ENCODE data around the gene RPL22. TPM values are rescaled to one million over a fixed set of nuclear protein-coding genes. Genes with fewer than 3 reads are reported as not detected.

The RPL22 gene
- polyA plus RNA-seq, 1 donor (not counting 4 experiments of a cell fraction or from before 2014, with no cell fraction given): 421 TPM

- no peaks in the 10 kb centered on the region for H3K36me3 ChIP-seq (ENCODE audit: control insufficient read depth in 2 of 2, extremely low read depth in 1 of 2, insufficient read depth in 2 of 2, low read length in 2 of 2)
- FAIRE-seq: no peak
- dilution Hi-C loops (cut with MboI; ENCODE audit: extremely low pct_ligation_motif_present, low sequenced_read_pairs): no loop called here
- H3K27ac ChIP-seq (ENCODE audit: control insufficient read depth, insufficient read depth, low read length): no peak overlapping the region
- no peak overlapping the region for H2AFZ ChIP-seq (ENCODE audit: control insufficient read depth, low read length)
- H3K79me2 ChIP-seq (ENCODE audit: control insufficient read depth, insufficient read depth, low read length): no peaks in the 10 kb centered on the region
- H3K27me3 ChIP-seq (ENCODE audit: control insufficient read depth, extremely low read depth, insufficient read depth, low read length): peaks cover 3% of the 10 kb centered on the region
- no peak for TF ChIP-seq EZH2 (IDR thresholded peaks at IDR 0.05; ENCODE audit: low read length)
- TF ChIP-seq, protein P1, sequence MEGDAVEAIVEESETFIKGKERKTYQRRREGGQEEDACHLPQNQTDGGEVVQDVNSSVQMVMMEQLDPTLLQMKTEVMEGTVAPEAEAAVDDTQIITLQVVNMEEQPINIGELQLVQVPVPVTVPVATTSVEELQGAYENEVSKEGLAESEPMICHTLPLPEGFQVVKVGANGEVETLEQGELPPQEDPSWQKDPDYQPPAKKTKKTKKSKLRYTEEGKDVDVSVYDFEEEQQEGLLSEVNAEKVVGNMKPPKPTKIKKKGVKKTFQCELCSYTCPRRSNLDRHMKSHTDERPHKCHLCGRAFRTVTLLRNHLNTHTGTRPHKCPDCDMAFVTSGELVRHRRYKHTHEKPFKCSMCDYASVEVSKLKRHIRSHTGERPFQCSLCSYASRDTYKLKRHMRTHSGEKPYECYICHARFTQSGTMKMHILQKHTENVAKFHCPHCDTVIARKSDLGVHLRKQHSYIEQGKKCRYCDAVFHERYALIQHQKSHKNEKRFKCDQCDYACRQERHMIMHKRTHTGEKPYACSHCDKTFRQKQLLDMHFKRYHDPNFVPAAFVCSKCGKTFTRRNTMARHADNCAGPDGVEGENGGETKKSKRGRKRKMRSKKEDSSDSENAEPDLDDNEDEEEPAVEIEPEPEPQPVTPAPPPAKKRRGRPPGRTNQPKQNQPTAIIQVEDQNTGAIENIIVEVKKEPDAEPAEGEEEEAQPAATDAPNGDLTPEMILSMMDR (optimal IDR thresholded peaks at IDR 0.05 in 1 of 3, IDR thresholded peaks at IDR 0.05 in 1 of 3, conservative IDR thresholded peaks at IDR 0.05 in 1 of 3; ENCODE audit: extremely low read depth in 1 of 3, insufficient read depth in 2 of 3, low read length in 3 of 3): no peak
- H3K9ac ChIP-seq (ENCODE audit: control insufficient read depth, extremely low read depth, insufficient read depth, low read length): no peak overlapping the region
- no peak overlapping the region for H3K4me2 ChIP-seq (ENCODE audit: control insufficient read depth, extremely low read depth, insufficient read depth, low read depth, low read length)
- H3K9me1 ChIP-seq (ENCODE audit: control insufficient read depth, extremely low read depth, insufficient read depth, low read length): no peaks in the 10 kb centered on the region
- no peak for DNase-seq (ENCODE audit: low read depth, low spot score)
- H3K4me3 ChIP-seq (ENCODE audit: control insufficient read depth in 2 of 3, extremely low read depth in 1 of 3, insufficient read depth in 2 of 3, low read depth in 1 of 3, low read length in 3 of 3): no peak overlapping the region
- no peaks in the 10 kb centered on the region for H3K9me3 ChIP-seq (ENCODE audit: control insufficient read depth, low read depth, low read length)
- no peaks in the 10 kb centered on the region for H4K20me1 ChIP-seq (ENCODE audit: control insufficient read depth, extremely low read depth, insufficient read depth, low read length)
- H3K4me1 ChIP-seq (ENCODE audit: control insufficient read depth, extremely low read depth, insufficient read depth, low read length): no peaks in the 10 kb centered on the region
These were observed 61.6 kb downstream of the RPL22 start for GRCh38 chr1:6137758-6138157.

DNA sequence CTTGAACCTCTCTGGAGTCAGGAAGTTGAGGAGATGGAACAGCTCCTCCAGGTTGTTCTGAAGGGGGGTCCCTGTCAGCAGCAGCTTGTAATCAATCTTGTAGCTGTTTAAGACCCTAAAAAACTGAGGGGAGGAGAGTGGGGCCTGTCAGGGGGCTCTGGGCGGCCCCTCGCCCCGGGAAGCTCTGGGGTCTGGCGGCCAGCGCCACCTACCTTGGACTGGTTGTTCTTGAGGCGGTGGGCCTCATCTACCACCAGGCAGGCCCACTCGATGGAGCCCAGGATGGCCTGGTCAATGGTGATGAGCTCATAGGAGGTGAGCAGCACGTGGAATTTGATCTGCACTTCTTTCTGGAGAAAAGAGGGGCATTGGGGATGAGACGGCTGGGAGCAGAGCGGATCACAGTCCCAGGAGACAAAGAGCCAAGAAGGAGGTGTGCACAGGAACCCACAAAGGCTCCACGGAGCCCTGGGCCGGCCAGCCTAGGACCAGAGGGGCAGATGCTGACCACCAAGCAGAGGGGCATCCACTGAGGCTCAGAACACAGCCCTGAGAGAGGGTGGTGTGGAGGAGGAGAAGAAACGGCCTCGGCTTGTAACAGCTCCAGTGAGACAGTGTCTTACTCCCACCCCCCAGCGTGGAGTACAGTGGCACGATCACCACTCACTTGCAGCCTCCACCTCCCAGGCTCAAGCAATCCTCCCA, 62.7 kb downstream of the RPL22 start:
- TF ChIP-seq, protein P1 (optimal IDR thresholded peaks at IDR 0.05 in 1 of 3, IDR thresholded peaks at IDR 0.05 in 1 of 3, conservative IDR thresholded peaks at IDR 0.05 in 1 of 3; ENCODE audit: extremely low read depth in 1 of 3, insufficient read depth in 2 of 3, low read length in 3 of 3): no peak
- TF ChIP-seq EZH2 (IDR thresholded peaks at IDR 0.05; ENCODE audit: low read length): no peak
- no peaks in the 10 kb centered on the region for H3K79me2 ChIP-seq (ENCODE audit: control insufficient read depth, insufficient read depth, low read length)
- H2AFZ ChIP-seq (ENCODE audit: control insufficient read depth, low read length): no peak overlapping the region
- FAIRE-seq (no peak), DNase-seq (ENCODE audit: low read depth, low spot score) (no peak)
- H3K9me1 ChIP-seq (ENCODE audit: control insufficient read depth, extremely low read depth, insufficient read depth, low read length): no peaks in the 10 kb centered on the region
- dilution Hi-C loops (cut with MboI; ENCODE audit: extremely low pct_ligation_motif_present, low sequenced_read_pairs): no loop called here
- no peak overlapping the region for H3K27ac ChIP-seq (ENCODE audit: control insufficient read depth, insufficient read depth, low read length)
- no peaks in the 10 kb centered on the region for H4K20me1 ChIP-seq (ENCODE audit: control insufficient read depth, extremely low read depth, insufficient read depth, low read length)
- H3K27me3 ChIP-seq (ENCODE audit: control insufficient read depth, extremely low read depth, insufficient read depth, low read length): peaks cover 3% of the 10 kb centered on the region
- H3K4me2 ChIP-seq (ENCODE audit: control insufficient read depth, extremely low read depth, insufficient read depth, low read depth, low read length): no peak overlapping the region
- H3K4me1 ChIP-seq (ENCODE audit: control insufficient read depth, extremely low read depth, insufficient read depth, low read length): no peaks in the 10 kb centered on the region
- H3K9me3 ChIP-seq (ENCODE audit: control insufficient read depth, low read depth, low read length): no peaks in the 10 kb centered on the region
- H3K4me3 ChIP-seq (ENCODE audit: control insufficient read depth in 2 of 3, extremely low read depth in 1 of 3, insufficient read depth in 2 of 3, low read depth in 1 of 3, low read length in 3 of 3): no peak overlapping the region
- no peak overlapping the region for H3K9ac ChIP-seq (ENCODE audit: control insufficient read depth, extremely low read depth, insufficient read depth, low read length)
- H3K36me3 ChIP-seq (ENCODE audit: control insufficient read depth in 2 of 2, extremely low read depth in 1 of 2, insufficient read depth in 2 of 2, low read length in 2 of 2): no peaks in the 10 kb centered on the region

Other genes with a start within 250 kb of the RPL22 start
- 3.6 to 5.1 TPM (median 3.7 TPM) in 3 replicates for gene NPHP4, start 207.2 kb downstream of the RPL22 start, polyA plus RNA-seq
- 1.3 to 2.5 TPM (median 1.8 TPM) in 3 replicates for gene KCNAB2, start 153.7 kb downstream of the RPL22 start, polyA plus RNA-seq
- 0.03 to 0.07 TPM (median 0.05 TPM) in 3 replicates for gene CHD5, start 19.3 kb downstream of the RPL22 start, polyA plus RNA-seq
- 6.1 to 11.0 TPM (median 8.5 TPM) in 3 replicates for gene RNF207, start 6.5 kb upstream of the RPL22 start, polyA plus RNA-seq
- gene ICMT, start 36.4 kb upstream of the RPL22 start, polyA plus RNA-seq: 50.3 to 72.5 TPM (median 59.9 TPM) in 3 replicates
- gene HES3, start 44.6 kb upstream of the RPL22 start, polyA plus RNA-seq: not detected in 3 replicates
- 7.2 to 14.2 TPM (median 11.0 TPM) in 3 replicates for gene GPR153, start 61.5 kb upstream of the RPL22 start, polyA plus RNA-seq
- gene ACOT7, start 194.2 kb upstream of the RPL22 start, polyA plus RNA-seq: 195 to 349 TPM (median 226 TPM) in 3 replicates
- gene HES2, start 220.3 kb upstream of the RPL22 start, polyA plus RNA-seq: 30.1 to 51.6 TPM (median 33.9 TPM) in 3 replicates
- 0.47 to 3.6 TPM (median 1.2 TPM) in 3 replicates for gene ESPN, start 225.2 kb upstream of the RPL22 start, polyA plus RNA-seq

Measured in keratinocyte (primary cell).